Measurements from ENCODE around the gene CDC14B.

The CDC14B gene

GRCh38 chr9:96618209-96619123 is 1.2 kb downstream of the CDC14B start:
- Histone ChIP-seq H3F3A (ENCODE audit: insufficient read depth) (no peaks in the 10 kb centered on the region), H3K36me3 (ENCODE audit: low read length) (no peaks in the 10 kb centered on the region), H3K27me3 (ENCODE audit: low read length) (no peaks in the 10 kb centered on the region), H3K27ac (ENCODE audit: low read depth, low read length) (no peak overlapping the region), H3K9me3 (ENCODE audit: insufficient read depth, low read length) (no peaks in the 10 kb centered on the region), H3K4me3 (ENCODE audit: insufficient read depth, low read length, poor library complexity, severe bottlenecking) (no peak overlapping the region), H3K79me2 (ENCODE audit: insufficient read depth, low read length) (no peaks in the 10 kb centered on the region), H3K4me2 (ENCODE audit: low read depth, low read length, poor library complexity, severe bottlenecking) (no peak overlapping the region), H4K20me1 (ENCODE audit: low read depth, low read length) (no peaks in the 10 kb centered on the region), H3K9me2 (replicated peaks; ENCODE audit: insufficient read depth, low read length) (no peaks in the 10 kb centered on the region), H3K9ac (ENCODE audit: low read length) (no peak overlapping the region), H2AFZ (ENCODE audit: low read depth, low read length, severe bottlenecking) (no peak overlapping the region)
- no peak for TF ChIP-seq CTCF (IDR thresholded peaks at IDR 0.05; ENCODE audit: insufficient read depth, low read length, poor library complexity, severe bottlenecking)
- no peak for TF ChIP-seq EZH2phosphoT487 (conservative IDR thresholded peaks at IDR 0.05; ENCODE audit: low read length)

GRCh38 chr9:96617439-96618185 is 2.0 kb downstream of the CDC14B start:
- H3K4me3 ChIP-seq (ENCODE audit: insufficient read depth, low read length, poor library complexity, severe bottlenecking): no peak overlapping the region

GRCh38 chr9:96616817-96617438 is 2.7 kb downstream of the CDC14B start:
- Histone ChIP-seq H3K79me2 (ENCODE audit: insufficient read depth, low read length) (no peaks in the 10 kb centered on the region), H3K36me3 (ENCODE audit: low read length) (no peaks in the 10 kb centered on the region), H3K9me2 (replicated peaks; ENCODE audit: insufficient read depth, low read length) (no peaks in the 10 kb centered on the region), H4K20me1 (ENCODE audit: low read depth, low read length) (no peaks in the 10 kb centered on the region), H3K27ac (ENCODE audit: low read depth, low read length) (no peak overlapping the region), H3K4me3 (ENCODE audit: insufficient read depth, low read length, poor library complexity, severe bottlenecking) (no peak overlapping the region), H3K9ac (ENCODE audit: low read length) (no peak overlapping the region), H2AFZ (ENCODE audit: low read depth, low read length, severe bottlenecking) (no peak overlapping the region), H3K4me2 (ENCODE audit: low read depth, low read length, poor library complexity, severe bottlenecking) (no peak overlapping the region), H3F3A (ENCODE audit: insufficient read depth) (no peaks in the 10 kb centered on the region), H3K27me3 (ENCODE audit: low read length) (no peaks in the 10 kb centered on the region), H3K9me3 (ENCODE audit: insufficient read depth, low read length) (no peaks in the 10 kb centered on the region)
- no peak for TF ChIP-seq CTCF (IDR thresholded peaks at IDR 0.05; ENCODE audit: insufficient read depth, low read length, poor library complexity, severe bottlenecking)
- TF ChIP-seq EZH2phosphoT487 (conservative IDR thresholded peaks at IDR 0.05; ENCODE audit: low read length): no peak

More at GRCh38 chr9:96617439-96618185, 2.0 kb downstream of the CDC14B start:
- Histone ChIP-seq H3K27me3 (ENCODE audit: low read length) (no peaks in the 10 kb centered on the region), H3K9me3 (ENCODE audit: insufficient read depth, low read length) (no peaks in the 10 kb centered on the region), H3K27ac (ENCODE audit: low read depth, low read length) (no peak overlapping the region), H3K79me2 (ENCODE audit: insufficient read depth, low read length) (no peaks in the 10 kb centered on the region), H3K9ac (ENCODE audit: low read length) (no peak overlapping the region), H3K9me2 (replicated peaks; ENCODE audit: insufficient read depth, low read length) (no peaks in the 10 kb centered on the region), H3K4me2 (ENCODE audit: low read depth, low read length, poor library complexity, severe bottlenecking) (no peak overlapping the region), H3K36me3 (ENCODE audit: low read length) (no peaks in the 10 kb centered on the region), H3F3A (ENCODE audit: insufficient read depth) (no peaks in the 10 kb centered on the region), H2AFZ (ENCODE audit: low read depth, low read length, severe bottlenecking) (no peak overlapping the region), H4K20me1 (ENCODE audit: low read depth, low read length) (no peaks in the 10 kb centered on the region)
- TF ChIP-seq CTCF (IDR thresholded peaks at IDR 0.05; ENCODE audit: insufficient read depth, low read length, poor library complexity, severe bottlenecking) (no peak), EZH2phosphoT487 (conservative IDR thresholded peaks at IDR 0.05; ENCODE audit: low read length) (no peak)
